NK-92 treated with Interleukin-12 subunit alpha and Interleukin-12 subunit beta, amount 100 ng/mL, for 24 hours (cell line): Measurements from ENCODE around the gene DACT3.

ENCODE experiments used
- DNase-seq: peaks from one replicate; lab custom pipeline; 2025; lab: John Stamatoyannopoulos, UW

The DACT3 gene

GRCh38 chr19:46610851-46611770 lies 49.9 kb downstream of the DACT3 start:
- DNase-seq = no peak

- no peak for DNase-seq
Observed at GRCh38 chr19:46610413-46610775, 50.6 kb downstream of the DACT3 start.

- DNase-seq = no peak
Observed at GRCh38 chr19:46609511-46610412, 51.2 kb downstream of the DACT3 start.

GRCh38 chr19:46608581-46609345 lies 52.2 kb downstream of the DACT3 start:
- DNase-seq = no peak

- DNase-seq = no peak
Observed at GRCh38 chr19:46608178-46608577, 52.8 kb downstream of the DACT3 start.

- DNase-seq = no peak
Observed at GRCh38 chr19:46607448-46607841, 53.5 kb downstream of the DACT3 start.

- no peak for DNase-seq
Observed at GRCh38 chr19:46606681-46607447, 54.1 kb downstream of the DACT3 start.

- DNase-seq = no peak
Observed at GRCh38 chr19:46606019-46606418, 55.0 kb downstream of the DACT3 start.

- no peak for DNase-seq
Observed at GRCh38 chr19:46605356-46605821, 55.6 kb downstream of the DACT3 start.

GRCh38 chr19:46604781-46605355 lies 56.1 kb downstream of the DACT3 start:
- DNase-seq = no peak

GRCh38 chr19:46603752-46604231 lies 57.2 kb downstream of the DACT3 start:
- no peak for DNase-seq

GRCh38 chr19:46603195-46603637 lies 57.8 kb downstream of the DACT3 start:
- no peak for DNase-seq

GRCh38 chr19:46602392-46603194 lies 58.4 kb downstream of the DACT3 start:
- DNase-seq = no peak

- no peak for DNase-seq
Observed at GRCh38 chr19:46601318-46602224, 59.4 kb downstream of the DACT3 start, which contains the start of gene CALM3. Gene CALM3, plus strand, starts transcription at chr19:46601330. Its CDS starts 105 bp downstream, at chr19:46601435.

GRCh38 chr19:46600384-46601317 lies 60.3 kb downstream of the DACT3 start:
- DNase-seq = peak; percentile 92

- DNase-seq = no peak
Observed at GRCh38 chr19:46599716-46600373, 61.1 kb downstream of the DACT3 start.

- DNase-seq = no peak
Observed at GRCh38 chr19:46598372-46598917, 62.5 kb downstream of the DACT3 start.
